Common myeloid progenitor, CD34-positive (primary cell): ENCODE results near the gene TLCD3B.
"Not testable (repeated sequence)": the region's sequence is repeated elsewhere in the genome, so short reads cannot be mapped to it uniquely, and the experiment has no call there.

Experiments
- CTCF ChIA-PET: fragments of 350-600 bp; sonication (Branson Sonifier 250); formaldehyde crosslinking; loops from one replicate; lab custom pipeline; 2021; ENCODE audit warnings: antibody characterized with exemption; lab: Charles Lee
- POLR2A ChIA-PET: fragments of 350-600 bp; sonication (Branson Sonifier 250); formaldehyde crosslinking; loops from one replicate; lab custom pipeline; 2021; ENCODE audit warnings: antibody characterized with exemption; lab: Charles Lee
- DNase-seq, 3 donors: peaks; one replicate each; pipeline versions ENCODE4 v3.0.0 to v3.0.0-alpha.2; 2013
- H3K27ac ChIP-seq, 2 experiments: 1 replicate in 1 of 2; 2 replicates in 1 of 2; pipeline ENCODE4 v1.7.0; 2013; ENCODE audit warnings: inconsistent platforms in 2 of 2, low read length in 2 of 2, mild to moderate bottlenecking in 2 of 2, low read depth in 1 of 2, moderate library complexity in 1 of 2; ENCODE audit not compliant: severe bottlenecking in 2 of 2, insufficient read depth in 1 of 2, poor library complexity in 1 of 2
- H3K27me3 ChIP-seq, 5 experiments: replicated peaks in 2 of 5; 1 replicate in 3 of 5; 2 replicates in 2 of 5; pipeline versions ENCODE4 v1.6.1 to v1.7.0; 2013; ENCODE audit warnings: low read length in 4 of 5, mild to moderate bottlenecking in 2 of 5, moderate library complexity in 2 of 5, inconsistent platforms in 1 of 5; ENCODE audit not compliant: insufficient read depth in 5 of 5, control insufficient read depth in 4 of 5
- H3K36me3 ChIP-seq, 4 experiments: 1 replicate in 2 of 4; 2 replicates in 2 of 4; pipeline versions ENCODE4 v1.6.1 to v1.7.0; 2013; ENCODE audit warnings: low read length in 3 of 4, control low read depth in 1 of 4, mild to moderate bottlenecking in 1 of 4; ENCODE audit not compliant: control insufficient read depth in 4 of 4, insufficient read depth in 4 of 4
- H3K4me1 ChIP-seq, 4 experiments: 1 replicate in 3 of 4; 2 replicates in 1 of 4; pipeline versions ENCODE4 v1.6.1 to v1.7.1; 2013; ENCODE audit warnings: low read length in 3 of 4, mild to moderate bottlenecking in 3 of 4, control low read depth in 1 of 4, inconsistent platforms in 1 of 4, moderate library complexity in 1 of 4; ENCODE audit not compliant: control insufficient read depth in 4 of 4, insufficient read depth in 4 of 4; ENCODE audit errors: control extremely low read depth in 1 of 4
- H3K4me3 ChIP-seq, 7 experiments: 1 replicate in 4 of 7; 2 replicates in 3 of 7; pipeline versions ENCODE4 v1.5.1 to v1.7.0; 2013; ENCODE audit warnings: mild to moderate bottlenecking in 7 of 7, low read length in 6 of 7, moderate library complexity in 6 of 7, inconsistent platforms in 2 of 7, low read depth in 2 of 7, control low read depth in 1 of 7; ENCODE audit not compliant: insufficient read depth in 4 of 7, control insufficient read depth in 1 of 7; ENCODE audit errors: extremely low read depth in 1 of 7
- H3K9me3 ChIP-seq, 5 experiments: 1 replicate in 4 of 5; 2 replicates in 1 of 5; pipeline versions ENCODE4 v1.6.1 to v1.7.1; 2013; ENCODE audit warnings: low read length in 4 of 5, mild to moderate bottlenecking in 2 of 5, inconsistent platforms in 1 of 5, low read depth in 1 of 5, moderate library complexity in 1 of 5; ENCODE audit not compliant: control insufficient read depth in 4 of 5, insufficient read depth in 2 of 5; ENCODE audit errors: control extremely low read depth in 1 of 5
- WGBS: methylation state at CpG from one replicate; pipeline ENCODE4 v1.1.5; 2013; ENCODE audit not compliant: insufficient coverage; 5-methylcytosine and 5-hydroxymethylcytosine counted together

TLCD3B gene

DNA sequence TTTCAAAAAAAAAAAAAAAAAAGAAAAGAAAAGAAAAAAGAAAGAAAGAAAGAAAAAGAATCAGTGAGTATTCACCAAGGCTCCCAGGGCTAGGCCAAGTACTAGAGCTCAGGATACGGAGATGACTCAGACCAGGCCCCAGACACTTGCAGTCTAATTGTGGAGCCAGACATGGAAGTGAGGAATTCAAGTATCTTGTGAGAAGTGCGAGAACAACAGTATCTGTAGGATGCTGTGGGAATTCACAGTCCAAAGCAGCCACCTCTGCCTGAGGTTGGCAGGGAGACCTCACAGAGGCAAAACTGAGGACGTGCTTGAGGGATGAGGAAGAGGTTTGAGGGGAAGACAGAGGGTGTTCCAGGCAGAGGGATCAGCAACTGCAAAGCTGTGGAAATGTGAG is 20.4 kb upstream of the TLCD3B start:
- Histone ChIP-seq H3K36me3 (no peaks in the 10 kb centered on the region), H3K4me3 (no peak overlapping the region), H3K9me3 (no peaks in the 10 kb centered on the region), H3K27ac (no peak overlapping the region), H3K4me1 (peaks cover 0 to 22% (median 12%) of the 10 kb centered on the region in 4 experiments), H3K27me3 (no peaks in the 10 kb centered on the region)
- ChIA-PET POLR2A (no interaction called here), CTCF (interaction anchor here (0.9 to 3.2 kb wide), 3 partner anchors 14 to 41 kb away, joined by 3 to 14 read pairs (median 5); partner anchors contain the start of genes ALDOA and TBX6)
- WGBS: 100% methylated on average over 3 of the region's 3 CpGs
- no peak for DNase-seq

DNA sequence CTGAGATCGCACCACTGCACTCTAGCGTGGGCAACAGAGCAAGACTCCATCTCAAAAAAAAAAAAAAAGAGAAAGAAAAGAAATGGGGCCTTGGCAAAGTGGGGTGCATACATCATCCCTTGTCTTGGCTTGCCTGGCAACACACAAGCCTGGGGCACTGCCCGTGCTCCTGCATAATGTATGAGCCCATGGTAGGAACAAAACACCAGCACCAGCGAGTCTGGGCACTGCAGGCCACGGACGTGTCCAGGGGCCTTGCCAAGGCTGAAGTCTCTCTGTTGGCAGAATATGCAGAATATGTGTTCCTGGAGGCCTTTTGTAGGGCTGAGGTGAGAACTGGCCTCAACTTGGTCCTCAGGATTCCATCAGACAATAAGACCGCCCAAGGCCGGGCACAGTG is 18.8 kb upstream of the TLCD3B start:
- POLR2A ChIA-PET: no interaction called here
- Histone ChIP-seq H3K27me3 (no peaks in the 10 kb centered on the region), H3K4me1 (peaks cover 0 to 17% (median 10%) of the 10 kb centered on the region in 4 experiments), H3K36me3 (no peaks in the 10 kb centered on the region), H3K27ac (no peak overlapping the region), H3K9me3 (no peaks in the 10 kb centered on the region), H3K4me3 (no peak overlapping the region)
- WGBS: 98% methylated on average over 7 of the region's 8 CpGs
- DNase-seq: no peak
- CTCF ChIA-PET: interaction anchor here (1.0 to 1.8 kb wide), 4 partner anchors 9 to 25 kb away, joined by 3 to 10 read pairs (median 5); partner anchors contain the start of gene TLCD3B

DNA sequence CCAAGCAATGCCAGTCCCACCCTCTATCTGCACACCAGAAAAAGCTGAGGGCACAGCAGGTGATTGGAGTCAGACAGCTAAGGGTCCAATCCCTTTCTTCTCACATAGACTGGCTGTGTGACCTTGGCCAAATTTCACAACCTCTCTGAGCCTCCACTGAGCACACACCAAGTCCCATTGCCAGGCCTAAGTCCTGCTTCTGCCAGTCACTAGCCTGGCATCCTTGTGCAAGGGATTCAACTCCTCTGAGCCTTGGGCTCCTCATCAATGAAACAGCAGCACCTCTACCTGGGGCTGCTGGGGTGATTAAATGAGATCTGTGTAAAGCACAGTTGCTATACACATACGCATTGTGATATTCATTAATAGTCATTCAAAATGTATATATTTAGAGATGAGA is 15.5 kb upstream of the TLCD3B start:
- H3K27me3 ChIP-seq: no peaks in the 10 kb centered on the region
- no CpG with 5 or more reads among the region's 1 CpG for WGBS
- no peak overlapping the region for H3K4me3 ChIP-seq
- DNase-seq: no peak
- no peak overlapping the region for H3K27ac ChIP-seq
- ChIA-PET POLR2A (no interaction called here), CTCF (interaction anchor here (1.0 to 8.0 kb wide), 2 partner anchors 9 to 10 kb away, joined by 6 to 76 read pairs; a partner anchor contains a TSS)
- H3K36me3 ChIP-seq: no peaks in the 10 kb centered on the region
- no peaks in the 10 kb centered on the region for H3K9me3 ChIP-seq
- H3K4me1 ChIP-seq: no peaks in the 10 kb centered on the region

DNA sequence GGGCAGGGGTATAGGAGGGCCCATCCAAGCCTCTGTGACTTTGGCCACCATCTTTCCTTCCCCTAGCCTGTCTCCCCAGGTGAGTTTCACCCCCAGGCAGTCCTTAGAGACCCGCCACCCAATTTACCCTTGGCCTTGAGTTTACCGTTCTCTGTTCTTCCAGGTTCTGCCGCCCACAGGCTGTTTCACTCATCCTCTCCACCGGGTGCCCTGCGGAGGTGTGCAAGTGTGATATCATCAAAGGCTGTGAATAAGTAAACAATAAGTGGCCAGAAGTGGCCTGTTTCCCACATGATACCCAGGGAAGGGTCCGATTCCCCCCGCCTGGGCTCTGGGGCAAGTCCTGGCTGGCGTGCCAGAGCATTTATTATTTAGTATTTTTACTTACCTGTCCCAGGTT is 15.1 kb upstream of the TLCD3B start:
- Histone ChIP-seq H3K27ac (no peak overlapping the region), H3K4me3 (no peak overlapping the region), H3K36me3 (no peaks in the 10 kb centered on the region), H3K9me3 (no peaks in the 10 kb centered on the region), H3K27me3 (no peaks in the 10 kb centered on the region), H3K4me1 (no peaks in the 10 kb centered on the region)
- WGBS: 96% methylated on average over 4 of the region's 8 CpGs
- ChIA-PET CTCF (interaction anchor here (8.0 kb wide), 1 partner anchor 10 kb away, joined by 76 read pairs; a partner anchor contains a TSS), POLR2A (no interaction called here)
- no peak for DNase-seq

DNA sequence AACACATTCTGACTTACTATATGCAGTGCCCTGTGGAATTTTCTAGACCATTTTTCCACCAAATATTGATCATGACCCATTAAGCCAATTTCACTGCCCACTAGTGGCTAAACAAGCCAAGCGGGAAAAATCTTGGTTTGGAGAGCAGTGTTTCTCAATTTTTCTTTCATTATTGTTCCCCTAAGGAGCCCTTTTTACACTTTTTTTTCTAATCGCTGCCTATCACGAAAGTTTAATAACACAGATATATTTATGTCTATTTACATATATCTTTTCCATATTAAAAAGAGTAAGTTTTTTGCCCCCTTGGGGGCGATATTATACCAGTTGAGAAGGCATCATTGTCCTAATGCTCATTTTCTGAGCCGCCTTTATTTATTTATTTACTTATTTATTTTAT is 10.8 kb upstream of the TLCD3B start:
- CTCF ChIA-PET: interaction anchor here (0.7 to 8.0 kb wide), 6 partner anchors 10 to 49 kb away, joined by 3 to 76 read pairs (median 13); partner anchors contain the start of genes C16orf92, TBX6 and TLCD3B
- Histone ChIP-seq H3K27ac (no peak overlapping the region), H3K27me3 (no peaks in the 10 kb centered on the region), H3K36me3 (no peaks in the 10 kb centered on the region), H3K4me1 (peaks cover 0 to 5% (median 3%) of the 10 kb centered on the region in 4 experiments), H3K9me3 (no peaks in the 10 kb centered on the region), H3K4me3 (no peak overlapping the region)
- peak; percentile 57 to 75 (median 70) for DNase-seq
- 40% methylated on average over 1 of the region's 5 CpGs for WGBS
- POLR2A ChIA-PET: no interaction called here

DNA sequence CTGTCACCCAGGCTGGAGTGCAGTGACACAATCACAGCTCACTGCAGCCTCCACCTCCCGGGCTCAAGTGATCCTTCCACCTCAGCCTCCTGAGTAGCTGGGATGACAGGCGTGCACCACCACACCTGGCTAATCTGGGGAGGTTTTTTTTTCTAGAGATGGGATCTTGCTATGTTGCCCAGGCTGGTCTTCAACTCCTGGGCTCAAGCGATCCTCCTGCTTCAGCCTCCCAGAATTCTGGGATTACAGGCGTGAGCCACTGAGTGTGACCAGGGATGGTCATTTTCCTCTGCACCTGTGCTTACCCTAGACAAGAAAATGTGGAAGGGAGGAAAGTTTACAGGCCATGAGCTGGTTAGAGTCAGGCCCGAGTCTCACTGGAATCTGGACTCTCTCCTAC is 9.6 kb upstream of the TLCD3B start:
- H3K4me3 ChIP-seq, H3K27ac ChIP-seq, POLR2A ChIA-PET, H3K9me3 ChIP-seq, H3K36me3 ChIP-seq, H3K4me1 ChIP-seq, DNase-seq, H3K27me3 ChIP-seq: not testable (repeated sequence)
- CTCF ChIA-PET: interaction anchor here (0.9 to 8.0 kb wide), 4 partner anchors 9 to 51 kb away, joined by 5 to 76 read pairs (median 22); partner anchors contain the start of genes TBX6 and TLCD3B
- WGBS: 94% methylated on average over 4 of the region's 5 CpGs

DNA sequence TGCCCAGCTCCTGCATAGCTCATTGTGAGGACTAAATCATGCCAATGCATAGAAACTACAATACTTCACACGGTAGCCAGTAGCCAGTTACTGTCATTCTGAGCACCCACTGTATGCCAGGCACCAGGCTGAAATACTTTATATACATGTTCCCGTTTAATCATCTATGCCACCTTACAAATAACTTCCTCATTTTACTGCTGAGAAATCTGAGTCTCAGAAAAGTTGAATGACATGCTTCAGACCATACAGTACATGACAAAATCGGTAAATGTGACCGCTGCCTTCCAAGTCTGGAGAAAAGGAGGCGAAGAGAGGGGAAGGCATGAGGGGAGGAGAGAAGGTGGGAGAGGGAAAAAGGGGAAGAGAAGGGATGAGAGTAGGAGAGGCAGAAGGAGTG is 9.2 kb upstream of the TLCD3B start:
- ChIA-PET CTCF (interaction anchor here (0.7 to 8.0 kb wide), 4 partner anchors 12 to 273 kb away, joined by 3 to 76 read pairs (median 12); partner anchors contain the start of gene TBX6), POLR2A (no interaction called here)
- Histone ChIP-seq H3K27ac (no peak overlapping the region), H3K9me3 (no peaks in the 10 kb centered on the region), H3K4me1 (peaks cover 0 to 5% (median 3%) of the 10 kb centered on the region in 4 experiments), H3K4me3 (peak overlapping the region in 1 of 7 experiments; percentile 23), H3K36me3 (no peaks in the 10 kb centered on the region), H3K27me3 (peaks cover 0 to 2% (median 0%) of the 10 kb centered on the region in 5 experiments)
- peak in 2 of 3 donors; percentile 76 to 84 for DNase-seq
- WGBS: 0% methylated on average over 2 of the region's 5 CpGs
